Stimulated activated CD8-positive, alpha-beta memory T cell treated with anti-CD3 and anti-CD28 coated beads, Interleukin-12 subunit alpha, Interleukin-12 subunit beta, amount 100 ng/mL, for 4 hours (primary cell): ENCODE results near the gene ZBTB21.
"Not testable (repeated sequence)": the region's sequence is repeated elsewhere in the genome, so short reads cannot be mapped to it uniquely, and the experiment has no call there.

Experiments used
- DNase-seq: peaks from one replicate; pipeline ENCODE4 v3.0.0-alpha.2; 2020; ENCODE audit warnings: low read depth

The ZBTB21 gene

GRCh38 chr21:41951876-41952567 lies 58.1 kb downstream of the ZBTB21 start:
- no peak for DNase-seq

- DNase-seq, result no peak
Observed at GRCh38 chr21:41950941-41951351, 59.2 kb downstream of the ZBTB21 start.

GRCh38 chr21:41949631-41950030 lies 60.5 kb downstream of the ZBTB21 start:
- DNase-seq, result not testable (repeated sequence)

DNA sequence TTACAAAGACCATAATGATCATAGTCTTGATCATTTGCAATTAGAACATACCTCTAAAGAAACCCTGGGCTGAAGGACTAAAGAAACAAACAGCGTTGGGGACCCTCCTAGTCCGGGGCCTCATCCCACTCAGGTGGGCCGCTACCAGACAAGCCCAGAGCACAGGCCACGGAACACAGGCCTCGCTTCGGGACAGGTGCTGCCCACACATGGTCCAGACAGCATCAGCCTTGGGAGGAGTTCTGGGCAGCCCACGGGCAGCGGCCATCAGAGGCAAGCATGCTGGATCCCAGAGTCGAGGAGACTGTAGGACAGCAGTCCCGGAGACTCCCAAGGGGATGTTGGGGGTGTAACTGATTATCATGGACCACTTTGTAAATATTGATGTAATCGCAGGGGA lies 61.3 kb downstream of the ZBTB21 start:
- DNase-seq, result no peak

GRCh38 chr21:41948078-41948895 lies 61.9 kb downstream of the ZBTB21 start:
- no peak for DNase-seq

DNA sequence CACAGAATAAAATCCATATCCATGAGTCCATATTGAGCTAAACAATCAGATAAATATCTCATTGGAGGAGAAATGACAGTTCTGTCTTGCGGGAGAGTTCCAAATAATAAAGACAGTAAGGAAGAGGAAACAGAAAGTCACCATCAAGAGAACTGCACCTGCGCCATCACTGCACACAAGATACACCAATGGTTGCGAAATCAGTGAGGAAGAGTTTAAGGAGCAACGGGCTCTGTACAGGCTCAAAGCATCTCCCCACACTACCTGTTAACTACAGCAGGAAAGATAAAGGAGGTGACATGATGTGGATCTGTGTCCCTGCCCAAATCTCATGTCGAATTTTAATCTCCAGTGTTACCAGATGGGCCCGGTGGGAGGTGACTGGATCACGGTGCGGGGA lies 64.2 kb downstream of the ZBTB21 start:
- no peak for DNase-seq

- no peak for DNase-seq
Observed at GRCh38 chr21:41943851-41944250, 66.3 kb downstream of the ZBTB21 start.

DNA sequence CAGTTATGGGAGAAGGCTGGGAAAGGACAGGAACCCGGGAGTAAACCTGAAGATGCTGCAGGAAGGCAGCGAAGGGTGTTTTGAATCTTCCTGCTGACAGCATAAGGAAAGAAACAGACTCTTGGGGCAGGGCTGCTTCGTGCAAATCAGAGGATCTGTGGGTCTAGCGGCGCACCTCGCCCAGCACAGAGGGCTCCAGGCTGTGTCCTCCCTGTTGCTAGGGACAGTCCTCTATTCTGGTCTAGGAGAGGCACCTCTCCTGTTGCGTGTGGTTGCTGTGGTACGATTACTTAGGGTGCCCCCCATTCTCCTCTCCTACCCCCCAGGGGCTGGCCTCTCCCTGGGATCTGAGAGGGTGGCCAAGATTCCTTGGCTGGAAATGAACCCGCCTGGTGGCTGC lies 67.7 kb downstream of the ZBTB21 start:
- no peak for DNase-seq

- no peak for DNase-seq
Observed at GRCh38 chr21:41941941-41942340, 68.2 kb downstream of the ZBTB21 start.

DNA sequence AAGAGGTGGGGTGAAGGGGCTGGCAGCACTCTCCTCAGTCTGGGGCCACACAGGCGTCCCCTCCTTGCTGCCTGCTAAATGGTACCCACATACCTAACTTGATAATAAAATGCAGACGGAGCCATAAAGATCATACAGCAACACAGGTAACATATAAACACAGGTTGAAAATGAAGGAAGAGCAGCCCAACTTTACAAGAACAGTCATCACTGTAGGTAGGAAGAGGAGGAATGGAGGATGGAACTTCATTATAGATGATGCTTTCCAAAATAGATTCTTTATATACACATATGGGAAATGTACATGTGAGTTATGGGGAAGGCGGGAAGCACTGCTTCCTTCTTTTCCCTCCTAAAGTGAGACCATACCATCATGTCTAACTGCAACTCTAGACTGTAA lies 69.7 kb downstream of the ZBTB21 start:
- DNase-seq, result no peak

DNA sequence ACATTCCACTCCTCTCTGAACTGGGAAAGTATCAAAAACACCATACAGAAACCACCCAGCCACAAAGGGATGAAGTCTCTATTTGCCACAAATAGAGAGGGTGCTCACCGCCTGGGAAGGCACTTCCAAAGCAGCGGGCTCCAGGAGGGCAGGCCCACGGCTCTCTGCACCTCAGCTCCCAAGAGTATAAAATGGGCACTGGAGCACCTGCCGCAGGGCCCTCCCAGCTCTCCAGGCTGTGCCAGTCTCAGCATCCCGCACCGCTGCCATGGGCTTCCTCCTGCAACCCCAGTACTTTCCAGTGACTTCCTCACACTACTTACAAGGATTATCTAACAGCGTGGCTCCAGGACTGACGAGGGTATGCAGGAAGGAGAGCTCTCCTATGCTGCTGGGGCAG lies 70.8 kb downstream of the ZBTB21 start:
- DNase-seq, result no peak
